Cardiac ventricle fibroblast (primary cell): Measurements from ENCODE around the gene ZNF507. TPM values are rescaled to one million over a fixed set of nuclear protein-coding genes. Genes with fewer than 3 reads are reported as not detected.

ENCODE experiments used
- total RNA-seq: library from RNA; depleted of rRNA; stranded (reverse); fragments of >200 nt; gene quantifications from 2 replicates; pipeline ENCODE4 v1.2.3, GENCODE V29; 2015

ZNF507 gene
- 12.1 and 12.7 TPM in 2 replicates for total RNA-seq

GRCh38 chr19:32345261-32346207, at the start of gene ZNF507:
Gene ZNF507, plus strand, starts transcription at chr19:32345610. Its CDS starts 7,221 bp downstream, at chr19:32352831.

DNA sequence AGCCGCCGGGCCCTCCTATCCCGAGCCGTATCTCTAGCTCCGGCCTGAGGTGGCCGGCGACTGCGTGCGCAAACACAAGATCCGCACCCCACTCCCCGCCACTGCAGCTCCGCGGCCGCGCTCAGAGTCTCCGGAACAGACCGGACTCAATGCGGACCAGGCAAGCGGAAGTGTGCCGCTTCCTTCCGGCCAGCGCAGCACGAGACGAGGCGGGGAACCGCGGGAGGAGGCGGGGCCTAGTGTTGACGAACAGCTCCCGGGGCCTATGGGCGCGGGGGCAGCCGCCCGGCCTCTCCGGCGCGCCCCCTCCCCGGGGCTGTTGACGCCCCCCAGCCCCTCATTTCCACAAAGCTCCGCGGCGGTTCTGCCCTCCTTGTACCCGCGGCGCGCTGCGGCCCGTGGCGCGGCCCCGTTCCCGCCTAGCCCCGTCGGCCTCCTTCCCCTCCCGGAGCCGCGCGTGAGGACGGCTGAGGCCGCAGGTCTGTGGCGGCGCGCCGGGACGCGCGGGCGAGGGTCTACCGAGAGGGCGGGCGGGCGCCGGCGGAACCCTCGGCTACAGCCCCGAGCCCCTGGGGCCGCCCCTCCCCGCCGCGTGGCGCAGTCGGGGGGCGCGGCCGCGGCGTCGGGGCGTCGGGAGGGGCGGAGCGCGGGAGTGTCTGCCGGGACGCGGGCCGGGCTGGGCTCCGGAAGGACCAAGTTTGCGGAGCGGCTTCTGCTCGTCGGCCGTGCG, 60.2 kb downstream of the ZNF507 start, which contains the start of gene DPY19L3:
Gene DPY19L3, plus strand, starts transcription at position 340 of the 730 bp plus-strand sequence. CDS start 2,484 bp downstream, outside the sequence.

Other genes with a start within 250 kb of the ZNF507 start
- gene DPY19L3, start 60.2 kb downstream of the ZNF507 start, total RNA-seq, result 35.9 and 39.4 TPM in 2 replicates
- 145 and 153 TPM in 2 replicates for gene PDCD5, start 235.6 kb downstream of the ZNF507 start, total RNA-seq